Mesendoderm (in vitro differentiated cells): ENCODE data around the gene CYTH1.

ENCODE experiments used
- DNase-seq: peaks from one replicate; pipeline ENCODE4 v3.0.0; 2013
- H2AK5ac ChIP-seq: 2 replicates; pipeline ENCODE4 v1.6.1; 2013; ENCODE audit warnings: low read length, inconsistent platforms
- H2BK120ac ChIP-seq: 2 replicates; pipeline ENCODE4 v1.6.1; 2013; ENCODE audit warnings: low read depth, mild to moderate bottlenecking, low read length, moderate library complexity, mixed read lengths
- H2BK15ac ChIP-seq: replicated peaks from 2 replicates; pipeline ENCODE4 v1.6.1; 2013; ENCODE audit warnings: low read depth, mild to moderate bottlenecking, moderate library complexity
- H2BK5ac ChIP-seq: 2 replicates; pipeline ENCODE4 v1.6.1; 2013; ENCODE audit warnings: low read length, inconsistent platforms
- H3K18ac ChIP-seq: 2 replicates; pipeline ENCODE4 v1.6.1; 2013; ENCODE audit warnings: mild to moderate bottlenecking, low read length, mixed read lengths
- H3K23ac ChIP-seq: one replicate; pipeline ENCODE4 v1.6.1; 2013; ENCODE audit warnings: low read length
- H3K27ac ChIP-seq: 2 replicates; pipeline ENCODE4 v1.5.1; 2013; ENCODE audit warnings: low read depth, mild to moderate bottlenecking, inconsistent platforms, low read length, moderate library complexity
- H3K27me3 ChIP-seq: 2 replicates; pipeline ENCODE4 v1.6.1; 2013; ENCODE audit warnings: low read length, control low read depth, mild to moderate bottlenecking, inconsistent platforms; ENCODE audit not compliant: insufficient read depth, poor library complexity
- H3K36me3 ChIP-seq: 2 replicates; pipeline ENCODE4 v1.6.1; 2013; ENCODE audit warnings: low read length, inconsistent platforms; ENCODE audit not compliant: control insufficient read depth, insufficient read depth
- H3K4ac ChIP-seq: one replicate; pipeline ENCODE4 v1.6.1; 2013; ENCODE audit warnings: low read depth, mild to moderate bottlenecking, low read length, moderate library complexity
- H3K4me1 ChIP-seq: 2 replicates; pipeline ENCODE4 v1.6.1; 2013; ENCODE audit warnings: low read depth, low read length, inconsistent platforms; ENCODE audit not compliant: control insufficient read depth
- H3K4me2 ChIP-seq: 2 replicates; pipeline ENCODE4 v1.6.1; 2013; ENCODE audit warnings: low read length
- H3K4me3 ChIP-seq: 2 replicates; pipeline ENCODE4 v1.5.1; 2013; ENCODE audit warnings: mild to moderate bottlenecking, low read length
- H3K56ac ChIP-seq: one replicate; pipeline ENCODE4 v1.6.1; 2013; ENCODE audit warnings: low read length
- H3K79me1 ChIP-seq: 2 replicates; pipeline ENCODE4 v1.6.1; 2013; ENCODE audit warnings: low read length, inconsistent platforms
- H3K79me2 ChIP-seq: 2 replicates; pipeline ENCODE4 v1.6.1; 2013; ENCODE audit warnings: mild to moderate bottlenecking, low read length; ENCODE audit not compliant: control insufficient read depth, insufficient read depth
- H3K9ac ChIP-seq: 2 replicates; pipeline ENCODE4 v1.6.1; 2013; ENCODE audit warnings: low read length, inconsistent platforms
- H4K5ac ChIP-seq: one replicate; pipeline ENCODE4 v1.6.1; 2013; ENCODE audit warnings: low read length
- H4K8ac ChIP-seq: one replicate; pipeline ENCODE4 v1.6.1; 2013; ENCODE audit warnings: low read depth, mild to moderate bottlenecking, control low read depth, low read length, moderate library complexity
- WGBS: extraction: QIAGEN DNeasy Blood & Tissue Kit; methylation state at CpG from one replicate; pipeline ENCODE4 v1.1.7; 2013; ENCODE audit warnings: low lambda C conversion rate, missing lambda C conversion rate; ENCODE audit not compliant: insufficient coverage; ENCODE audit errors: extremely low coverage; 5-methylcytosine and 5-hydroxymethylcytosine counted together

Gene CYTH1

GRCh38 chr17:78789663-78790181 lies 7.6 kb upstream of the CYTH1 start:
- no CpG with 5 or more reads among the region's 14 CpGs for WGBS
- no peak for DNase-seq
- no peak overlapping the region for H3K56ac ChIP-seq
- no peak overlapping the region for H2BK15ac ChIP-seq
- no peaks in the 10 kb centered on the region for H3K79me1 ChIP-seq
- H3K4me1 ChIP-seq: no peaks in the 10 kb centered on the region
- H3K4me3 ChIP-seq: no peak overlapping the region
- no peak overlapping the region for H3K4ac ChIP-seq
- H3K27me3 ChIP-seq: no peaks in the 10 kb centered on the region
- no peak overlapping the region for H3K27ac ChIP-seq
- H3K36me3 ChIP-seq: peaks cover 2% of the 10 kb centered on the region
- H3K4me2 ChIP-seq: no peak overlapping the region
- H3K23ac ChIP-seq: peak overlapping the region; percentile 45
- no peaks in the 10 kb centered on the region for H3K79me2 ChIP-seq
- no peak overlapping the region for H2AK5ac ChIP-seq
- no peak overlapping the region for H3K18ac ChIP-seq
- no peak overlapping the region for H2BK5ac ChIP-seq
- H2BK120ac ChIP-seq: no peak overlapping the region
- no peak overlapping the region for H4K5ac ChIP-seq
- no peak overlapping the region for H3K9ac ChIP-seq
- no peak overlapping the region for H4K8ac ChIP-seq

GRCh38 chr17:78789149-78789662 lies 7.1 kb upstream of the CYTH1 start:
- Histone ChIP-seq H3K79me1 (no peaks in the 10 kb centered on the region), H2BK5ac (no peak overlapping the region), H3K27me3 (no peaks in the 10 kb centered on the region), H3K4ac (no peak overlapping the region), H2BK120ac (no peak overlapping the region), H3K9ac (no peak overlapping the region), H2BK15ac (no peak overlapping the region), H4K8ac (no peak overlapping the region), H2AK5ac (no peak overlapping the region), H3K4me2 (no peak overlapping the region), H3K56ac (no peak overlapping the region), H3K36me3 (peaks cover 2% of the 10 kb centered on the region), H4K5ac (no peak overlapping the region), H3K79me2 (no peaks in the 10 kb centered on the region), H3K4me3 (no peak overlapping the region), H3K4me1 (no peaks in the 10 kb centered on the region), H3K18ac (no peak overlapping the region), H3K27ac (no peak overlapping the region), H3K23ac (no peak overlapping the region)
- WGBS: no CpG with 5 or more reads among the region's 5 CpGs
- DNase-seq: no peak

- Histone ChIP-seq H2BK15ac (no peak overlapping the region), H4K5ac (no peak overlapping the region), H3K9ac (no peak overlapping the region), H3K4me1 (no peaks in the 10 kb centered on the region), H2BK120ac (no peak overlapping the region), H3K4ac (no peak overlapping the region), H3K4me2 (no peak overlapping the region), H3K27me3 (no peaks in the 10 kb centered on the region), H3K56ac (no peak overlapping the region), H3K79me2 (no peaks in the 10 kb centered on the region), H3K79me1 (no peaks in the 10 kb centered on the region), H4K8ac (no peak overlapping the region), H3K18ac (no peak overlapping the region), H2BK5ac (no peak overlapping the region), H3K23ac (no peak overlapping the region), H3K36me3 (peaks cover under 1% of the 10 kb centered on the region), H3K4me3 (no peak overlapping the region), H2AK5ac (no peak overlapping the region), H3K27ac (no peak overlapping the region)
- DNase-seq: no peak
- no CpG with 5 or more reads among the region's 7 CpGs for WGBS
Observed at GRCh38 chr17:78788451-78788850, 6.4 kb upstream of the CYTH1 start.

- Histone ChIP-seq H3K36me3 (no peaks in the 10 kb centered on the region), H3K79me2 (no peaks in the 10 kb centered on the region), H2BK15ac (no peak overlapping the region), H3K56ac (no peak overlapping the region), H3K23ac (no peak overlapping the region), H3K4ac (no peak overlapping the region), H3K4me3 (no peak overlapping the region), H2BK5ac (no peak overlapping the region), H3K79me1 (no peaks in the 10 kb centered on the region), H3K27me3 (no peaks in the 10 kb centered on the region), H4K5ac (no peak overlapping the region), H2BK120ac (no peak overlapping the region), H3K18ac (no peak overlapping the region), H3K4me2 (no peak overlapping the region), H3K9ac (no peak overlapping the region), H3K27ac (no peak overlapping the region), H3K4me1 (no peaks in the 10 kb centered on the region), H2AK5ac (no peak overlapping the region), H4K8ac (no peak overlapping the region)
- WGBS: no CpG with 5 or more reads among the region's 7 CpGs
- no peak for DNase-seq
Observed at GRCh38 chr17:78787444-78787843, 5.4 kb upstream of the CYTH1 start.

GRCh38 chr17:78785663-78786057 lies 3.6 kb upstream of the CYTH1 start:
- Histone ChIP-seq H3K36me3 (no peaks in the 10 kb centered on the region), H3K79me2 (no peaks in the 10 kb centered on the region), H3K56ac (no peak overlapping the region), H4K8ac (no peak overlapping the region), H3K79me1 (no peaks in the 10 kb centered on the region), H2BK5ac (no peak overlapping the region), H3K4me1 (no peaks in the 10 kb centered on the region), H3K27me3 (no peaks in the 10 kb centered on the region), H2AK5ac (no peak overlapping the region), H3K4ac (no peak overlapping the region), H3K4me2 (no peak overlapping the region), H2BK120ac (no peak overlapping the region), H3K23ac (no peak overlapping the region), H3K18ac (no peak overlapping the region), H4K5ac (no peak overlapping the region), H3K4me3 (no peak overlapping the region), H3K27ac (no peak overlapping the region), H2BK15ac (no peak overlapping the region), H3K9ac (no peak overlapping the region)
- no peak for DNase-seq
- no CpG with 5 or more reads among the region's 1 CpG for WGBS

- no peaks in the 10 kb centered on the region for H3K79me2 ChIP-seq
- H3K79me1 ChIP-seq: no peaks in the 10 kb centered on the region
- no peak overlapping the region for H4K8ac ChIP-seq
- no peak for DNase-seq
- no peak overlapping the region for H2BK120ac ChIP-seq
- H2BK15ac ChIP-seq: no peak overlapping the region
- H2BK5ac ChIP-seq: no peak overlapping the region
- H3K18ac ChIP-seq: no peak overlapping the region
- H4K5ac ChIP-seq: no peak overlapping the region
- no peak overlapping the region for H3K27ac ChIP-seq
- H3K4me1 ChIP-seq: no peaks in the 10 kb centered on the region
- H3K4me3 ChIP-seq: no peak overlapping the region
- no peak overlapping the region for H3K23ac ChIP-seq
- H3K9ac ChIP-seq: no peak overlapping the region
- no peaks in the 10 kb centered on the region for H3K36me3 ChIP-seq
- no CpG with 5 or more reads among the region's 12 CpGs for WGBS
- no peak overlapping the region for H3K56ac ChIP-seq
- H3K4ac ChIP-seq: no peak overlapping the region
- H3K27me3 ChIP-seq: no peaks in the 10 kb centered on the region
- no peak overlapping the region for H3K4me2 ChIP-seq
- H2AK5ac ChIP-seq: no peak overlapping the region
Observed at GRCh38 chr17:78785011-78785662, 3.1 kb upstream of the CYTH1 start.
